Measurements from ENCODE around the gene CEP290.
"Not testable (repeated sequence)": the region's sequence is repeated elsewhere in the genome, so short reads cannot be mapped to it uniquely, and the experiment has no call there.

CEP290 gene

GRCh38 chr12:88056571-88056970 lies 85.3 kb downstream of the CEP290 start:
- DNase-seq (ENCODE audit: low read depth in 2 of 2), result no peak

GRCh38 chr12:88052686-88053085 lies 89.2 kb downstream of the CEP290 start:
- no peak for DNase-seq (ENCODE audit: low read depth in 2 of 2)

DNA sequence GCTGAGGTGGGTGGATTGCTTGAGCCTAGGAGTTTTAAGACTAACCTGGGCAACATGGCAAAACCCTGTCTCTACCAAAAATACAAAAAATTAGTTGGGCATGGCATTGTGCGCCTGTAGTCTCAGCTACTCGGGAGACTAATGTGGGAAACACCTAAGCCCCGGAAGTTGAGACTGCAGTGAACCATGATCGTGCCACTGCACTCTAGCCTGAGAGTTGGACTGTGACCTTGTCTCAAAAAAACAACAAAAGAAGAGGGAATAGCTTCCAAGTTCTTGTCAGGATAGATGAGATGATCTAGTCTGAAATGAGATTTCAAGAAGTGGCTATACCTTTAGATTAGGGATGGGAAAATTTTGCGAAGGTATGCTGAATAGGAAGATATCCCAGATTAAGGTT lies 97.9 kb downstream of the CEP290 start:
- DNase-seq (ENCODE audit: low read depth in 2 of 2), result no peak

GRCh38 chr12:88037770-88038169 lies 104.1 kb downstream of the CEP290 start:
- DNase-seq (ENCODE audit: low read depth in 2 of 2), result no peak

DNA sequence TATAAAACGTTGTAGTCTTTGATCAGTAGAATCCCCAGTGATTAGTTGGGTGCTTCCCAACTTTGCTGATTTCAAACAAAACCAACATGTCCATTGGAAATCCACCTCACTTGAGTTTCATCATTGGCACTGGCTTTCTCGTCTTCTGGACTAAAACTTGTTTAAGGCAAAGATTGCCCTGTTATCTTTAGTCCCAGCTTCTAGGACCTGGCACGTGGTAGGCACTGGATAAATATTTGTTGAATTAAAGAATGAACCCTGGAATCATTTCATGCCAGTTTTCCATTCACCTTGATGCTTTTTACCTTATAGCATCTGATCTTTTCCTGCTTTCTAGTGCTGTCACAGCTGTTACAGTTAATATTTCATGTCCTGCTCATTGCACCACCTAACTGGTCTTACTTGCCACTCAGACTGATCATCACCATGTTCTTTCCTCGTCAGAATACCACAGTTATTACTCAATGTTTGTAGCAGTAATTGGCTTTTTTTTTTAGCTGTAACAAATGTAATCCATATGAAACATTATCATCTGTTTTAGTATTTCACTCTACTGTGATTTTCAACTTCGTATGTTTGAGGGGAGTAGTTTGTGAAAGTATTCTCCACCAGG lies 105.4 kb downstream of the CEP290 start:
- no peak for DNase-seq (ENCODE audit: low read depth in 2 of 2)

GRCh38 chr12:88035907-88036289 lies 106.0 kb downstream of the CEP290 start:
- no peak for DNase-seq (ENCODE audit: low read depth in 2 of 2)

- peak; percentile 77 to 82 for DNase-seq (ENCODE audit: low read depth in 2 of 2)
Observed at GRCh38 chr12:88035271-88035906, 106.5 kb downstream of the CEP290 start.

- not testable (repeated sequence) for DNase-seq (ENCODE audit: low read depth in 2 of 2)
Observed at GRCh38 chr12:88031161-88031560, 110.7 kb downstream of the CEP290 start.

DNA sequence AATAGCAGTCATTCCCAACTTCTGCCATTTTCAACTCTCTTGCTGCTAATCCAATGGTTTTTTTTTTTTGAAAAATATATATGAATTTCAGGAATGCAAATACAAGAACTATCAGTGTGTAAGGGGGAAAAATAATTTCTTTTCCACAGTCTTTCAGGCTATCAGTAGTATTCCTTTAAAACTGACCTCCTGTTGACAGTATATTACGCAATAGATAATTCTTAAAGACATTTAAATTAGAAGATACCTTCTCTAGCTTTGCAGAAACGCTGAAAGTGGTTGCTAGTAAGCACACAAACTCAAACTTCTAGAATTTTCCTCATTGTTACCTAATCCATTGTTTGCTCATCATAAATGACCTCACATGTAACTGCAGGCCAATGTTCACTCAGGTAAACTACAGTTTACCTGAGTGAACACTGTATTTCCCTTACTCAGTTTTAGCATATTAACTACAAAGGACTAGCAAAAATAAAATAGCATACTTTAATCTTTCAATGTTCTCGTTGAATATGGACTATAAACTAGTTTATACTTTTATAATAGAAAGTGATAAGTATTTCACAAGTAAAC lies 112.7 kb downstream of the CEP290 start, which contains the start of gene C12orf50:
TSS of gene C12orf50 (minus strand) at position 309 of the 573 bp plus-strand sequence. CDS start 2,439 bp downstream, outside the sequence.
- no peak for DNase-seq (ENCODE audit: low read depth in 2 of 2)

DNA sequence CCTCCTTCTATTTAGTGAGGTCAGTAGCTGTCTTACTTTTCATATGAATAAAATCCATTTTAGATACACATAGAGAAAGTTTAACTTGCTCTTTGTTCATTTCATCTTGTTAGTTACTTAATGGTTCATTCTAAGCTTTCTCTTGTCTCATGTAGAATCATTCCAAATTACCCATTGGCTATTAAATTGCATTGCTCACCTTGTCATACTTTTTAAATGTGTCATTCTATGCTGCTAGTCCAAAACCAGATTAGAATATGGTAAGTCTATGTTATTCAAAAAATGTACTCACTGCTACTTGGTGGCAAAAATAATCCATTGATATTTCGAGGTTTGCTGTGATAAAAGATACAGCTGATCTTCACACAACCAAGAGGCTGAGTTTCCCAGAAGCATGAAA lies 115.7 kb downstream of the CEP290 start:
- no peak for DNase-seq (ENCODE audit: low read depth in 2 of 2)

DNA sequence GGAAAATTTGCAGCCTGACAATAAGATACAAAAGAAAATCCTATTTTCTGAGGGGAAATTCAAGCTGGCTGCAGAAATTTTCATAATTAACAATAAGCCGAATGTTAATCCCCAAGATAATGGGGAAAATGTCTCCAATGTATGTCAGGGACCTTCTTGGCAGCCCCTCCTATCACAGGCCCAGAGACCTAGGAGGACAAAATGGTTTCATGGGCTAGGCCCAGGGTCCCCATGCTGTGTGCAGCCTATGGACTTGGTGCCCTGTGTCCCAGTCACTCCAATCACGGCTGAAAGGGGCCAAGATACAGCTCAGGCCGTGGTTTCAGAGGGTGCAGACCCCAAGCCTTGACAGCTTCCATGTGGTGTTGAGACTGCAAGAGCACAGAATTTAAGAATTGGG lies 123.9 kb downstream of the CEP290 start:
- DNase-seq (ENCODE audit: low read depth in 2 of 2), result no peak

DNA sequence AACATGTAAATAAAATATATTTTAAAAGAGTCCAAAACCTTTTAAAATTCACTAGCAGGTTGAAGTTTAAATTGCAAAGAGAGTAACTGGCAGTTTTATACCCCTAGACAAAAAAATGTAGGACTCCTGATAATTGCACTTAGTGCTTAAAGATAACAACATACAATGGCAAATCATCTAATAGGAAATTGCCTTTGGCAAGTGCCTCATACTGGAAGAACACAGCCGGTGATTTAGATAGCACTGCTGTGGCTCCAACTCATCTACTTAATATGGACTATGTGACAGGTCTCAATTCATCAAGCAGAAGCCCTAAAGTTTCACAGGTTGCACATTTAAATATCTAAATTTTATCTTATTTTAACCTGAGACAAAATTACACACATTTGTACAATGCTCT lies 126.1 kb downstream of the CEP290 start:
- DNase-seq (ENCODE audit: low read depth in 2 of 2), result no peak

- DNase-seq (ENCODE audit: low read depth in 2 of 2), result no peak
Observed at GRCh38 chr12:88011755-88012154, 130.1 kb downstream of the CEP290 start.

GRCh38 chr12:88006351-88006750 lies 135.5 kb downstream of the CEP290 start:
- no peak for DNase-seq (ENCODE audit: low read depth in 2 of 2)

DNA sequence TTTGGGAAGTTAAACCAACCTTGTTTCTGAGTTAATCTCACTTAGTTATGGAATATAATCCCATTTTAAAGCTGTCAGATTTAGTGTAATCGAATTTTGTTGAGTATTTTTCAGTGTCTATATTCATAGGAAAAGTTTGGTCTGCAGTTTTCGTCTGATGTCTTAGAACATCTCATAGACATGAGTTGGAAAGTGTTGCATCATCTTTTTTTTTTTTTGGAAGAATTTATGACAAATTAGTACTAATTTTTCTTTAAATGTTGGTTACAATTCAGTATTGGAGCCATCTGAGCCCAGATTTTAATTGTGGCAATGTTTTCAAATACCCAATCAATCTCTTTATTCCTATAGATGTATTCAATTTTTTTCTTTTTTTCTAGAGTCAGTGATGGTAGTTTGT lies 140.6 kb downstream of the CEP290 start:
- DNase-seq (ENCODE audit: low read depth in 2 of 2), result no peak
